Stimulated activated CD4-positive, alpha-beta T cell treated with anti-CD3 and anti-CD28 coated beads, TNF-alpha, amount 100 ng/mL, for 4 hours (primary cell): Measurements from ENCODE around the gene ACP3.
"Not testable (repeated sequence)": the region's sequence is repeated elsewhere in the genome, so short reads cannot be mapped to it uniquely, and the experiment has no call there.

Experiments
- DNase-seq, 3 experiments: peaks; one replicate each; pipeline ENCODE4 v3.0.0-alpha.2; 2020; ENCODE audit warnings: low read depth in 3 of 3

ACP3 gene

GRCh38 chr3:132317229-132317948 is at the start of gene ACP3:
Gene ACP3, plus strand, starts transcription at chr3:132317407. Its CDS starts 50 bp downstream, at chr3:132317457.
- no peak for DNase-seq

GRCh38 chr3:132268956-132269355 is 48.3 kb upstream of the ACP3 start:
- no peak for DNase-seq

- DNase-seq, result no peak
Measured at GRCh38 chr3:132273036-132273435, 44.2 kb upstream of the ACP3 start.

GRCh38 chr3:132276228-132276906 is 40.8 kb upstream of the ACP3 start:
- no peak for DNase-seq

- no peak for DNase-seq
Measured at GRCh38 chr3:132279030-132279429, 38.2 kb upstream of the ACP3 start.

- no peak for DNase-seq
Measured at GRCh38 chr3:132283440-132283839, 33.8 kb upstream of the ACP3 start.

GRCh38 chr3:132283916-132284405 is 33.2 kb upstream of the ACP3 start:
- no peak for DNase-seq

GRCh38 chr3:132284781-132285619 is 32.2 kb upstream of the ACP3 start:
- DNase-seq, result no peak

GRCh38 chr3:132285620-132285945 is 31.6 kb upstream of the ACP3 start:
- no peak for DNase-seq

GRCh38 chr3:132286035-132286434 is 31.2 kb upstream of the ACP3 start:
- DNase-seq, result no peak

- no peak for DNase-seq
Measured at GRCh38 chr3:132288357-132288756, 28.9 kb upstream of the ACP3 start.

GRCh38 chr3:132289316-132289715 is 27.9 kb upstream of the ACP3 start:
- no peak for DNase-seq

- no peak for DNase-seq
Measured at GRCh38 chr3:132290833-132291232, 26.4 kb upstream of the ACP3 start.

- DNase-seq, result no peak
Measured at GRCh38 chr3:132292042-132292441, 25.2 kb upstream of the ACP3 start.

- DNase-seq, result no peak
Measured at GRCh38 chr3:132293251-132293650, 24.0 kb upstream of the ACP3 start.

GRCh38 chr3:132294906-132295305 is 22.3 kb upstream of the ACP3 start:
- DNase-seq, result no peak

GRCh38 chr3:132303336-132304201 is 13.6 kb upstream of the ACP3 start:
- not testable (repeated sequence) for DNase-seq

GRCh38 chr3:132304351-132304750 is 12.9 kb upstream of the ACP3 start:
- DNase-seq, result not testable (repeated sequence)

- not testable (repeated sequence) for DNase-seq
Measured at GRCh38 chr3:132310057-132310456, 7.2 kb upstream of the ACP3 start.

- DNase-seq, result no peak
Measured at GRCh38 chr3:132311316-132311715, 5.9 kb upstream of the ACP3 start.

- no peak for DNase-seq
Measured at GRCh38 chr3:132311841-132312240, 5.4 kb upstream of the ACP3 start.
